Astrocyte of the spinal cord (primary cell): Measurements from ENCODE around the gene FXYD3.
"Not testable (repeated sequence)": the region's sequence is repeated elsewhere in the genome, so short reads cannot be mapped to it uniquely, and the experiment has no call there.

Experiments used
- DNase-seq: peaks from one replicate; pipeline ENCODE4 v3.0.0; 2011; ENCODE audit warnings: low read depth, low spot score
- H3K4me3 ChIP-seq: 2 replicates; pipeline ENCODE4 v1.5.1; 2011; ENCODE audit warnings: low read depth, mild to moderate bottlenecking, low read length, moderate library complexity
- CTCF ChIP-seq: IDR thresholded peaks from 2 replicates; pipeline ENCODE4 v1.5.1; 2012; ENCODE audit warnings: low read depth, mild to moderate bottlenecking, low read length, inconsistent platforms
- in situ Hi-C: cut with HindIII; loops from 2 replicates; pipeline ENCODE4 v1.10.0; 2017; ENCODE audit warnings: low sequenced_read_pairs

Gene FXYD3

GRCh38 chr19:35098413-35099049, 17.1 kb upstream of the FXYD3 start:
- no peak overlapping the region for H3K4me3 ChIP-seq
- TF ChIP-seq CTCF, result no peak
- DNase-seq, result no peak
- in situ Hi-C loops, result no loop called here

GRCh38 chr19:35099155-35099896, 16.3 kb upstream of the FXYD3 start:
- TF ChIP-seq CTCF, result no peak
- no peak overlapping the region for H3K4me3 ChIP-seq
- in situ Hi-C loops, result no loop called here
- DNase-seq, result no peak

GRCh38 chr19:35099897-35100275, 15.7 kb upstream of the FXYD3 start:
- in situ Hi-C loops, result no loop called here
- DNase-seq, result no peak
- no peak overlapping the region for H3K4me3 ChIP-seq
- no peak for TF ChIP-seq CTCF

- in situ Hi-C loops, result no loop called here
- no peak for DNase-seq
- no peak for TF ChIP-seq CTCF
- no peak overlapping the region for H3K4me3 ChIP-seq
Measured at GRCh38 chr19:35100588-35101533, 14.8 kb upstream of the FXYD3 start.

- H3K4me3 ChIP-seq, in situ Hi-C loops, DNase-seq: not testable (repeated sequence)
Measured at GRCh38 chr19:35101949-35102348, 13.7 kb upstream of the FXYD3 start.

- in situ Hi-C loops, DNase-seq, H3K4me3 ChIP-seq: not testable (repeated sequence)
Measured at GRCh38 chr19:35103614-35104013, 12.0 kb upstream of the FXYD3 start.

GRCh38 chr19:35104361-35104760, 11.3 kb upstream of the FXYD3 start:
- H3K4me3 ChIP-seq, result no peak overlapping the region
- no peak for TF ChIP-seq CTCF
- in situ Hi-C loops, result no loop called here
- DNase-seq, result no peak
